C4-2B (cell line): Measurements from ENCODE around the gene CPNE6.

Source experiments
- ZFX ChIP-seq: fragments of 450-650 bp; IDR thresholded peaks from 2 replicates; pipeline ENCODE4 v1.6.1; 2017
- TF ChIP-seq, protein P1 (sequence below): fragments of 450-650 bp; conservative IDR thresholded peaks from 2 replicates; pipeline ENCODE4 v1.5.1; 2017; ENCODE audit warnings: mild to moderate bottlenecking

DNA sequence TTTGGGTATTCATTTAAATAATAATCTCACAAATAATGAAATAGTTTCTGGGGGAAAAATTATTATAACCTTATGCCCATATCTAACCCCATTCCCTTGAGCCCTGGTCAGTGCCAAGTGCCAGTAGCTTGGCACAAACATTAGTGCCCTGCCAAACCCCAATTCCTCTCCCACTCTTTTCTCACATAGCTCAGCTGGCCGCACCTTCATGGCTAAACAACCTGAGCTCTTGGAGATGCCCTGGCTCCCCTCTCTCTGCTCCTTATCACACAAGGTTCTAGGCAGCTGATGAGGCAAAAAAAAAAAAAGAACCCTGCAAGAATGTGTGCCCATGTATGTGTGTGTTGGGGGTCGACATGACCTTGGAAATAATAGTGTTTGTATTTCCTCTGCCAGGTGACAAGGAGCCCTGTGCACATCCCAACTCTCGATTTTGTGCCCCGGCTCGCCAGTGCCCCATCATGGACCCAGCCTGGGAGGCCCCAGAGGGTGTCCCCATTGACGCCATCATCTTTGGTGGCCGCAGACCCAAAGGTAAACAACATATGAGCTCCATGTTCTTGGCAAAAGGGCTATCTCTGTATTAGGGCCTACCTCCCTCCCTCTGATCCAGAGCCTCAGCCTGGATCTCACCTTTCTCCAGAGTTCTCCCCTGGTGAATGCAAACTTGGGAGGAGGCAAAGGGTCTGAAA lies 31.1 kb downstream of the CPNE6 start:
- TF ChIP-seq, protein P1, sequence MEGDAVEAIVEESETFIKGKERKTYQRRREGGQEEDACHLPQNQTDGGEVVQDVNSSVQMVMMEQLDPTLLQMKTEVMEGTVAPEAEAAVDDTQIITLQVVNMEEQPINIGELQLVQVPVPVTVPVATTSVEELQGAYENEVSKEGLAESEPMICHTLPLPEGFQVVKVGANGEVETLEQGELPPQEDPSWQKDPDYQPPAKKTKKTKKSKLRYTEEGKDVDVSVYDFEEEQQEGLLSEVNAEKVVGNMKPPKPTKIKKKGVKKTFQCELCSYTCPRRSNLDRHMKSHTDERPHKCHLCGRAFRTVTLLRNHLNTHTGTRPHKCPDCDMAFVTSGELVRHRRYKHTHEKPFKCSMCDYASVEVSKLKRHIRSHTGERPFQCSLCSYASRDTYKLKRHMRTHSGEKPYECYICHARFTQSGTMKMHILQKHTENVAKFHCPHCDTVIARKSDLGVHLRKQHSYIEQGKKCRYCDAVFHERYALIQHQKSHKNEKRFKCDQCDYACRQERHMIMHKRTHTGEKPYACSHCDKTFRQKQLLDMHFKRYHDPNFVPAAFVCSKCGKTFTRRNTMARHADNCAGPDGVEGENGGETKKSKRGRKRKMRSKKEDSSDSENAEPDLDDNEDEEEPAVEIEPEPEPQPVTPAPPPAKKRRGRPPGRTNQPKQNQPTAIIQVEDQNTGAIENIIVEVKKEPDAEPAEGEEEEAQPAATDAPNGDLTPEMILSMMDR, result no peak
- no peak for TF ChIP-seq ZFX
